DMS 273 treated with DMSO at 0.1 percent for 48 hours (cell line): ENCODE measurements around the gene SPRN.
"Not testable (repeated sequence)": the region's sequence is repeated elsewhere in the genome, so short reads cannot be mapped to it uniquely, and the experiment has no call there.

Source experiments
- DNase-seq: peaks from one replicate; lab custom pipeline; 2025; lab: John Stamatoyannopoulos, UW

The SPRN gene

DNA sequence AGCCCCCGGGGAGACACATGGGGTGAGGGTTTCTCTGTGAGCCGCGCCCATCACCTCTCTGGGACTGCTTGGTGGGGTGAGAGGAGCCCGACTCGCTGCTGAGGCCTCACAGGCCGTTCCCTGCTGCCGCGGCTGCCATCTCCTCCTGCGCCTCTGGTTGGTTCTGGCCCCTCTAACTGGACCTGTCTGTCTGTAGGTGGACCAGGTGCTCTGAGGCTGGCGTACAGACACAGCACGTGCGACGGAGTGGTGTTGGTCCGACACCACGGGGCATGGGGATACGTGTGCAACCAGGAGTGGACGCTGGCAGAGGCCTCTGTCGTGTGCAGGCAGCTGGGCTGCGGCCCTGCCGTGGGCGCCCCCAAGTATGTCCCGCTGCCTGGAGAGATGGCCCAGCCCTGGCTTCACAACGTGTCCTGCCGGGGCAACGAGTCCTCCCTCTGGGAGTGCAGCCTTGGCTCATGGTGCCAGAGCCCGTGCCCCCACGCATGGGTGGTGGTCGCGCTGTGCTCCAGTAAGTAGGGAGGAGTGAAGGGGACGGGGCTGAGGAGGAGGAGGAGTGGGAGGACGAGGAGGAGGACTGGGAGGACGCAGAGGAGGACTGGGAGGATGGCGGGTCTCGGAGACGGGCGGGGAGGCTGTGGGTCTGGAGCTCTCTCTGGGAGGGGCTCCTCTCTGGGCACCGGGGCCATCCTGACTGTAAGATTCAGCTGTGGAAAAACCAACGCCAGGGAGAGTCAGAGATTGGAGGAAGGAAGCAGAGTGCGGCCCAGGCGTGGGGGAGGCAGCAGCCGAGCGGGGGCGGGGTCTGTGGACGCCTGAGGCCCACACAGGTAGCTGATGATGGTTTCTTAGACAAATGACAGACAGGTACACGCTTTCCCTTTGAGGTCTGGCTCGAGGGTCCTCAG lies 31.9 kb upstream of the SPRN start:
- DNase-seq = no peak

DNA sequence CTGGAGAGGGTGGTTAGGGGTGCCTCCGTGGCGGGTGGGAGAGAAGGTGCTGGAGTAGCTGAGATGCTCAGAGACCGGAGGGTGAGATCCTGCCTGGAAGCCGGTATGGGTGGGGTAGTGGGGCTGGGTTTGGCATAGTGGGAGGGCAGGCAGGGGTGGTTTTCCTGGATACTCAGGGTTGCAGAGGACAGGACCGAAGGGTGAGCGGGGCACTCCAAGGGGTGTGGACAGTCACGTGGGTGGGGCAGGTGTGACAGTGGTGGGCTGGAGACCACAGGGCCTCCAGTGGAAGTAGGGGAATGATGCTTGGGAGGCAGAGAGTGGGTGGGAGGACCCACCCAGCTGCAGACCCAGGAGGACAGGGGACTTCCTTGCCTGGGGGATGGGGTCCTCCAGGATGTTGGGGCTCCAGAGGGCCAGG lies 31.2 kb upstream of the SPRN start:
- no peak for DNase-seq

DNA sequence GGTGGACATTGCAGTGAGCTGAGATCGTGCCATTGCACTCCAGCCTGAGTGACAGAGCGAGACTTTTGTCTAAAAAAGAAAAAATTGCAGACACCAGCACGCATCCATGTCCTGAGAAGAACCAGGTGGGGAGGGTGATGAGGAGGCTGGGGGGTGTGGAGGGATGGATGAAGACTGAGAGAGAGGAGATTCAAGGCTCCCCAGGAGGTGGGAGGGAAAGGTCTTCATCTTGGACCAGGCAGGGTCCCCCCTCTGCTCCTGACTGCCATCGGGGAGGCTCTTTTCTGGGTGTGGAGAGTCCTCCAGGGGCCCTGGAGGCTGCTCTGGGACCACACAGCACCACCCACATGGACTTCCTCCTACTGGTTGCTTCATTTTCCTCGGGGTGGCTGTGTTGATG lies 30.8 kb upstream of the SPRN start:
- DNase-seq = no peak

DNA sequence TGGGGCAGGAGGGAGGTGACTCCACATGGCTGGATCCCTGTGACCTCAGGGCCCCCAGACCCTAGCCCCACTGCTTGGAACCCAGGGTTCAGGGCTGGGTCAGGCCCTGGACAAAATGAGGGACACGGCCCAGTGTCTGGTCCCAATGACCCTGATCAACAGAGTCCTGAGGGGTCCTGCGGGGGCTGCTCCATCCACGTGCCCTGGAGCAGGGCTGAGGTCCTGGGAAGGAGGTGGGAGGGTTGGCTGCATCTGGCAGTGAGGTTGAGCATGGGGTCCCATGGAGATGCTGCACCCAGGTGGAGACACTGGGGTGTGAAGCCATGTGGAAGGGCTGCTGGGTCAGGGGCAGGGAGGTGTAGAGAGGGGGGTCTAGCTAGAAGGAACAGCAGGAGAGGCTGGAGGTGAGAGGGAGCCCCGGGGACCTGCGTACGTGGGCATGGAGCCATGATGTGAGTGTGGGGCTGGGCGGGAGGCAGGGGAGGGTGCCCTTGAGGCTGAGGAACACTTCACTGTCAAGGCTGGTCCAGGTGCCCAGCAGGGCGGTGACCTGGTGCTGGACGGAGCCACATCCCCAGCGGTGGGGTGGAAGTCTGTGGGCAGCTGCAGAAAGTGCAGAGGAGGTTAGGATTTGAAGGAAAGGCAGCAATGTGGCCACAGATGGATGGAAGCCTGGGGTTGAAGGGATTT lies 29.9 kb upstream of the SPRN start:
- no peak for DNase-seq

DNA sequence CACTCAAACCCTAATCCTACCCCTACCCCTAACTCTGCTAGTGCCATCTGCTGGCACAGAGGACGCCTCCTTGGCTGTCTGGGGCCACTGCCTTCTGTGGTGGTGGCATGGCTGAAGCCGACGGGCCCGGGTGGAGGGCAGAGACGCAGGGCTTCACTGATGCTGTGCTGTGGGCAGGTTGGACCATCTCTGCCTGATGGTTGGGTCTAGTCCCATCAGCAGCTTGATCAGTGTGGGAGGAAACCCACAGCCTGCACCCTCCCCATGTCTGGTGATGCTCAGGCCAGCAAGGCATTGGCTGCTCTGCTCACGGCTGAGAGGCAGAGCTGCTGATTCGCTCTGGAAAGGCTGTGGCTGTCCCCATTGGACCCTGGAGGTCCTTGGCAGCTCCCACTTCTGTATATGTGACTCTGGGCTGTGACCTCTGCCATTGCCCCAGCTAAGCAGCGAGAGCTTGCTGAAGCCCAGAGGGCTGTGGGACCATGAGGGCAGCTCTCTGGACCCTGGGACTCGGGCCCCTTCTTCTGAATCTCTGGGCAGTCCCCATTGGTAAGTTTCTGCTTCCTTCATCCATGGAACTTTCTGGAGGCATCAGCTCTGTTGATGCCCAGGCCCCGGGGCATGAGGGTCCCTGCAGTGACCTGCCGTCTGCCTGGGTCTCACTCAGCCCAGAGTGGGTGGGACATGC lies 29.2 kb upstream of the SPRN start, which contains the start of gene SCART1:
TSS of gene SCART1 (plus strand) at position 430 of the 688 bp plus-strand sequence. CDS start at position 483, 53 bp downstream.
- no peak for DNase-seq

DNA sequence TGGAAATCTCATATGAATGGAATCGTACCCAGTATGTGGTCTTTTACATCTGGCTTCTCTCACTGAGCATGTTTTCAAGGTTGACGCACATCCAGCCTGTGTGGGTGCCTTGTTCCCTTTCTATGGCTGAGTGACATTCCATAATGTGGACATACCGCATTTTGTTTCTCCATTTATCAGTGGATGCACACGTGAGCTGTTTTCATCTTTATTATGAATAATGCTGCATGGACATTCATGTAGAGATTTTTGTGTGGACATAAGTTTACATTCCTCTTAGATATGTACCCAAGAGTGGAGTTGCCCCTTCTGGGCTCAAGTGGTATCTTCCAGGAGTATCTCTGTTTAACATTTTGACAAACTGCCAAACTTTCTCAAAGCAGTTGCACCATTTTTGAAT lies 28.0 kb upstream of the SPRN start:
- no peak for DNase-seq

DNA sequence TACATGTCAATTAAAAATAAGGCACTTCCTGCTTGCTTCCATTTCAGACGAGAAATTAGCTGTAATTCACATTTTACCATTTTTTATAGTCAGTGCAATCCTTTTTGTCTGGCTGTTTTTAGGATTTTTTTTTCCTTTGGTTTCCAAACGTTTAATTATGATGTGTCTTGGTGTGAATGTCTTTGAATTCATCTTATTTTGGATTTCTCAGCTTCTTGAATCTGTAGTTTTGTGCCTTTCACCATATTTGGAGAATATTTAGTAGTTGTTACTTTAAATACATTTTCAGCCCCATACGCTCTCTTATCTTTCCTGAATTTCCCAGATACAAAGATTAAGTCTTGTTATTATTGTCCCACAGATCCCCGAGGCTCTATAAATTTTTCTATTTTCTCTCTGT lies 26.9 kb upstream of the SPRN start:
- no peak for DNase-seq

DNA sequence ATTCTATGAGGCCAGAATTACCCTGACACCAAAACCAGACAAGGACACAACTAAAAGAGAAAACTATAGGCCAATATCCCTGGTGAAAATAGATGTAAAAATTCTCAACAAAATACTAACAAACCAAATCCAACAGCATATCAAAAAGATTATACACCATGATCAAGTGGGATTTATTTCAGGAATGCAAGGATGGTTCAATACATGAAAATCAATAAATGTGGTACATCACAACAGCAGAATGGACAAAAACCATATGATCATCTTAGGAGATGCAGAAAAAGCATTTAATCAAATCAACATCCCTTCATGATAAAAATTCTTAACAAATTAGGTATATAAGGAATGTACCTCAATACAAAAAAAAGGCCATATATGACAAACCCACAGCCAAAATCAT lies 23.7 kb upstream of the SPRN start:
- DNase-seq = no peak

DNA sequence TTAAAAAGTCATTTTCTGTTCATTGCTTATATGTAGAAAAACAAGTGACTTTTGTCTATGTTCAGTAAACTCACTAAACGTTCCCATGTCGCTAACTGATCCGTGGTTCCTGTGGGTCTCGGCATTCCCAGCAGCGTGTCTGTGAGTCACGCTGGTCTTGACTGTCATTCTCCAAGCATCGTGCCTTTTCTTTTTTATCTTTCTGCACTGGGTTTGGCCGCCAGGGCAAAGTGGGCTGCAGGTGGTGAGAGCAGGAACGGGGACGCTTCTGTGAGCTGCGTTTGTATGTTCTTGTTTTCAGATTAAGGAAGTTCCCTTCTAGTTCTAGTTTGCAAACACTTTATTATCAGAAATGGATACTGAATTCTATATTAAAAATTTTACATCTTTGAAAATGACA lies 22.6 kb upstream of the SPRN start:
- no peak for DNase-seq

DNA sequence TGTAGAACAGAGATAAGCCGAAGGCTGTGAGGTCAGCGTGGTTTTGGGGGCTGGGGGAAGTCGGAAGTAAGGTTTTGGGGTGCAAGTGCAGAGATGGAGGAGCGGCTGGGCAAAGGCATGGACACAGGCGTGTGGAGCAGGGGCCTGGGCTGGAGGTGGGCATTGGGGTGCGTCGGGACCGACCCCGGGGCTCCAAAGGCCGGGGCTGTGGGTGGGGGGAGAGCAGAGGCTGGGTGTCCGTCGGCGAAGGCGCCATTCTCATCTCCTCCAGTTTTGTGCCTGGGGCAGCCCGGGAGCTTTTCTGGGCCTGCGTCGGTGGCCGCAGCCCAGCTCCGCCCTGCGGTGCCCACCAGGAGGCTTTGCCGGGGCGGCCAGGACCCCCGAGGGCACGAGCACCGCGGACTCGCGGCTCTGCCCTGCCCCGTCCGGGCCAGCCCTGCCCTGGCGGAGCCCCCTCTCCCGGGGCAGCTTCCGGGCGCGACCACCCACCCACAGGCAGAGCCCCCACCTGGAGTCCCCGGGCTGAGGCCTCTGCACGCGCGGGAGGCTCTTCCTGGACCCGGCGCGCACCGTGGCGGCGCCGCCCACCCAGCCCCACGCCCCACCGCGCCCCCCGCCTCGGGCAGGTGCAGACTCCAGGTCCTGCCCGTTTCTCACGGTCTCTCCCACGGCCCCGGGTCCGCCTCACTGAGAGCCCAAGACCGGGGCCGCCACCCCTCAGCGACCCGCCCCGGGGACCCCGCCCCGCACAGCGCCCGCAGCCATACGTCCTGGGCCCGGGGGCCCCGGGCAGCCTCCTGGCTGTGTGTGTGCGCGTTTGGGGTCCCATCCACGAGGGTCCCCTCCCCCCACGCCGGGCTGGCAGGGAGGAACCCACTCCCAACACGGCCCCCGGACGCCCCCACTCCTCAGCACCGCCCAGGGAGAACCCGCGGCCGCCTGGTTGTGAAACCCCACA lies 21.6 kb upstream of the SPRN start:
- DNase-seq = no peak

DNA sequence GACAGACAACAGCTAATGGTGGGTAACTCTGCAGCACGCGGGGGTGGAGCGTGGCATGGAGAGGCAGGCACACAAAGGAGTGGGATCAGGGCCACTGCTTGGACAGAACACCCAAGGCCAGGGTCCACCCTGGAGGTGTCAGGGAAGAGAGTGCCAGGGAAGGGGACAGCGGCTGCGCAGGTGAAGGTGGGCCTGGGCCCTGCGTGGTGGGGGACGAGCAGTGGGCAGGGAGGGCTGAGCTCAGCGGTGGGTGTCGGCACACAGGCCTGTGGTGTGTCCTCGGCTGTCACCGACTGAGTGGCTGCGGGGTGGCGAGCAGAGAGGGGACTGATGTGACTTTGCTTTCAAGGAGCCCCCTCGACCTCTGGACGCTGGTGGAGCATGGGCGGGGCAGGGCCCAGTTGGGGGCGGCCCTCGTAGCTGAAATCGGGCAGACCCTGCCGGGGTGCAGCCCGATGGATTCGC lies 20.9 kb upstream of the SPRN start:
- DNase-seq = no peak

DNA sequence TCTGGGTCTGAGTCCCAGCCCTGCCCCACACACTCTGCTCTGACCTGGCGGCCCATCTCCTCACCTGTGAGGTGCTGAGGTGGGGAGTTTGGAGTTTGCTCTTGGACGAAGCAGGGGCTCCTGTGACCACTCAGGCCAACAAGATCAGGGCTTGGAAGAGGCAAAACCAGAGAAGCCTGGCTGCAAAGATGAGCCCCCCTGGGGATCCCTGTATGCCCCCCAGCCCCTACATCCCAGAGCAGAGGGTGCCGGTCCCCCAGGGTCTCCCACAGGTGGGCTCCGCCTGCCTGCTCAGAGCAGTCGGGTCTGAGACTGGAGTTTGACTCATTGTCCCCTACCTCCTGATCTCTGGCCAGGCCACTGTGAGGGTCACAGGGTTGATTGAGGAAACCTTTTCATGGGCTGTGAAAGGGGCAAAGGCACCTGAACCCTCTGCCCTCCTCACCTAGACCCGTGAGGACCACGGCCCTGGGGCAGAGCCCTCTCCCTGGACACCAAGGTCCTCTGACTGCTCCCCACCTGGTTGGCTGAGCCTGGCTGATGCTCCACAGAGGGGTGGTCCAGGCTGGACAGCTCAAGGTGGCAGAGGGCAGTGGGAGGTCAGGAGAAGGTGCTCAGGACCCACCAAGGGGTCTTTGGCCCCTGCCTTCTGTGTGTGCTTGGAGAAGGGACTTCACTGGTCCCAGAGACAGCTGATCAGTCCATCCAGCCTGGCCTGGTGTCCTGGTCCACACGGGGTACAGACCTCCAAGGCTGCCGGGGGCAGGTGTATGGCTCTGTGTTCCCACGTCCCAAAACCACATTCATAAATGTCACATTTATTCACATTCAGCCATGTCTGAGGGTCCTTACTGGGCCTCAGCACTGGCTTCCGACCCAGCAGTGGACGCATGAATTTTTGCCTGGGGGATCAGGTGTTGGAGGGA lies 20.2 kb upstream of the SPRN start:
- DNase-seq = no peak

DNA sequence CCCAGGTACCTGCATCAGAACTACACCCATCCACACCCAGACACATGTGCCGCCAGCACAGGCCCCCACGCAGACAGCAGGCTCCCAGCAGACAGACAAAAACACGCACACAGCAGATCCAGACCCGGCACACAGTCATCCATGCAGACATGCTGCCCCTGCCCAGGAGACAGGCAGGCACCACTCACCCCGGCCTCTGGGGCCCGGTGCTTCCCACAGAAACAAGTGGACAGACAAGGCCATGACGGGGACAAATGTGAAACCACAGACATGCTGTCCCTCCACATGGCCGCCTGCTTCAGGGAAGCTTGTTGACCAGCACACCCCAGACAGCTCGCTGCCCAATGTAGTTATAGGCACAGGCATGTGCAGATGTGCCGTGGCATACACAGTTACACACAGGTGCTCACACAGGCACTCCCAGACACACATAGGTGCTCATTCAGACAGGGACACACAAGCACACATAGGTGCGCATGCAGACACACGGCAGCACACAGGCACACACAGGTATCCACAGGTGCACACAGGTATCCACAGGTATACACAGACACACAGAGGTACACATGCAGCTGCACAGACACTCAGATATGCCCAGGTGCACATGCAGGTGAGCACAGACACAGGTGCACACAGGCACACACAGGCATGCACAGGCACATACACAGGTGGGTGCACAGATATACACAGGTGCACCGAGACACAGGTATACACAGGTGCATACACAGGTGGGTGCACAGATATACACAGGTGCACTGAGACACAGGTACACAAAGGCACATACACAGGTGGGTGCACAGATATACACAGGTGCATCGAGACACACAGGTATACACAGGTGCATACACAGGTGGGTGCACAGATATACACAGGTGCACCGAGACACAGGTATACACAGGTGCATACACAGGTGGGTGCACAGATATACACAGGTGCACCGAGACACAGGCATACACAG lies 18.8 kb upstream of the SPRN start:
- no peak for DNase-seq

DNA sequence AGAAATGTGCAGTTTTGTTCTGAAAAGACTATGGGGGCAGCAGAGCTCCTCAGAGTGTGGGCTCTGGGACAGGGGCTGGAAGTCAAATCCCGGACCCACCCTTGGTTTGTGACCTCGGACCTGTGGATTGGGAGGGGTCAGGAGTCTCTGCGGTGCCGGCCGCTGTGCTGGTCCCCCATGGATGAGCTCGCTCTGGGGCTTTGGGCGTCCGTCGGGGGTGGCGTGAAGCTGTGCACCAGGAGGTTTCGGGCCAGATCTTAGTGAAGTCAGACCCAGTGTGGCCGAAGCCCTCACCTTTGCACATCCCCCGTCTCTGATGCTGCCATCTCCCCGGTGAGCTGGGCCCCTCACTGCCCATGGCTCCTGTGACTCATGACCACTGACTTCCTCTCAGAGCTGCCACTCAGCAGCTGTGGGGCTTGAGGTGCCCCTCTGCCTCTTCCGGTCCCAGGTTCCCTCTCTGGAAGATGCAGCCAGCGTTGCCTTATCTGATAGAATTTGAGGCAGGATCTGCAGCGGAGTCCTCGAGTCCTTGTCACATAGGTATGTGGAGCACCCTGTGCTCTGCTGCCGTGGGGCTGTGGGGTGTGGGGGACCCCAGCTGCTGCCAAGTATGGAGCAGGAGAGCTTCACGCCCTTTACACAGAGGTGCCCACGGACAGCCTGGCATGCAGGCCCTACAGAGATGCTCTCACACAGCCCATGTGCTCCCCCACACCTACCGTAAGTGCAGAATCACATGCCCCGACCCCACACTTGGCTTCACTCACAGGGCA lies 18.0 kb upstream of the SPRN start:
- no peak for DNase-seq

DNA sequence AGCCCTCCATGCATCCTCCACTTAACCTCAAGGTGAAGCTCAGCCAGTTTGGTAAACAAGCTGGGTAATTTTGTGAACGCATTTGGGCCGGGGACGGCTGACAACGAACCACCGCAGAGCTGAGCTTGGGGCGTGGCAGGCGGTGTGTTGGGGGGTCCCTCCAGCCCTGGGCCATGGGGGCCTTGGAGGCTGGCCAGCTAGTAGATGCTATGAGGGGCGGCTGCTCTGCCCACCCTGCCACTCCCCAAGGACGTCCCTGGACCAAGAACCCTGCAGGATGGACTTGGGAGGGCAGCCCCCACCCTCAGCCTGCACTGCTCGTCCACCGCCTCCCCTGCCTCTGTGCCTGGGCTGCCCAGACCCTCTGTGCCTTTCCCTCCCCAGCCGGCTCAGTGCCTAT lies 17.4 kb upstream of the SPRN start:
- no peak for DNase-seq

DNA sequence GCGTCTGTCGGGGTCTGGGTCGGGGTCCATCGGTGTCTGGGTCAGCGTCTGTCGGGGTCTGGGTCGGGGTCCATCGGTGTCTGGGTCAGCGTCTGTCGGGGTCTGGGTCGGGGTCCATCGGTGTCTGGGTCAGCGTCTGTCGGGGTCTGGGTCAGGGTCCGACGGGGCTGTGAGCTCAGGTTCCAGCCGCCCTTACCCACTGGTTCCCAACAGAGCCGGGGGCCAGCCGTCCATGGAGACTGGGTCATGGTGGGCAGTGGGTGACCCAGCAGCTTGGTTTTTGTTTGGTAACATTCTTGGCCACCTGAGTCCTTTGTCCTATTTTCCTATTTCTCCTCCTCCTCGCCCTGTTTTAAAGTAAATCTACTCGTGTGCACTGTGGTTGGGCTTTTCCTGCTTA lies 16.9 kb upstream of the SPRN start:
- DNase-seq = not testable (repeated sequence)

DNA sequence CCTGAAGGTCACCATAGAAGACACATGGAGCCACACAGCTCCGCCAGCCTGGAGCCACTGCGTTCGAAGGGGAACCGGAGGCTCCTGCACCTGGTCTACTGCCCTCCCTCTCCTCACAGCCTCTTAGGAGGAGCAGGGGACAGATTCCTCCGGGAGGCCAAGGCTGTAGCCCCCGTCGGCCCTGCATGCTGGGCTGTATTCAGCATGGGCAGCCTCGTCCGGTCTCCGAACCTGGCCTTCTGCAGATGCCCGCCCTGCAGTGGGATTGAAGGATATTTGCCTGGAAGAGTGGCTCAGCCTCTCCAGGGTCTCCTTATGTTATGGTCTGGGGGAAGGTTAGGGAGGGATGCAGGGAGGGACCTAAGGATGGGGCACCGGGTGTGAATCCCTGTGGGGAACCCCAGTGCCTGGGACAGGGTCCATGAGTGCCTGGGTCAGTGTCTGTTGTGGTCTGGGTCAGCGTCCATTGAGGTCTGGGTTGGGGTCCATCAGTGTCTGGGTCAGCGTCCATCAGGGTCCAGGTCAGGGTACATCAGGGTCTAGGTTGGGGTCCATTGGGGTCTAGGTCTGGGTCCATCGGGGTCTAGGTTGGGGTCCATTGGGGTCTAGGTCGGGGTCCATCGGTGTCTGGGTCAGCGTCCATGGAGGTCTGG lies 16.3 kb upstream of the SPRN start:
- DNase-seq = no peak
